ENCODE measurements around the gene MMP15. TPM values are rescaled to one million over a fixed set of nuclear protein-coding genes. Genes with fewer than 3 reads are reported as not detected.

MMP15 gene
- total and polyA plus RNA-seq, 2 donors (not counting 3 experiments of a cell fraction or from before 2014, with no cell fraction given), result 12.6 to 16.0 TPM

DNA sequence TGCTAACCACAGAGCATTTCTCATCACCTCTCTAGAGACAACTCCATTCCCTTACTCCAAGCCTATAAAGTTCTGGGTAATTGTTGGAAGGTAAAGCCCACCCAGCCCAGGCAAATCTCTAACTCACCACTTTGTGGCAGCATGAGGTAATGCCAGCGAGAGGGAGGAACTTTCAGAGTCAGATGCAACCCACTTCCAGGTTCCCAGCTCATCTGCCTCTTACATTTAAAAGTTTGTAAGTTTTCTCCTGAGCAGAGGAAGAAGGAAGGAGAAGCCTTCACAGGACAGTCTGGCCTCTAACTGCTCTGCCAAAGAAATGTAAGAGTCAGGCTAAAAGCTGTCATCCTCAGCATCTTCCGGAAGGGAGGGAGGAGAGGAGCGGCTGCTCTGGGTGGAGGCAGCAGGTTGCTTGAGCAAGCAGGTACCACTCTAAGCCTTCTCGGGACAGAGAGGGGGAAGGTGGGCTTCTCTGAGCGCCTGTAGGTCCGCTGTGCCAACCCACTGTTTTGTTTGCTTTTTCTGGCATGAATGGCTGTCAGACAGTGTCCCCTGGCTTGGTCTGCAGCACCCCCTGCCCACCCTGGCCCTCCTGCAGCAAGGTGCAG lies 26.1 kb upstream of the MMP15 start:
- Histone ChIP-seq H4K20me1 (replicated peaks; ENCODE audit: control insufficient read depth, extremely low read depth, insufficient read depth, low read length) (no peaks in the 10 kb centered on the region), H3K9me3 (replicated peaks; ENCODE audit: control insufficient read depth, insufficient read depth, low read length) (no peaks in the 10 kb centered on the region), H3K36me3 (ENCODE audit: control insufficient read depth in 2 of 2, extremely low read depth in 1 of 2, insufficient read depth in 2 of 2, low read length in 2 of 2) (peaks cover 2 to 14% of the 10 kb centered on the region in 2 experiments), H3K27ac (ENCODE audit: insufficient read depth, low read depth, low read length) (no peak overlapping the region), H3K4me3 (replicated peaks in 1 of 3; ENCODE audit: insufficient read depth in 1 of 3, low read depth in 1 of 3, low read length in 3 of 3) (peak overlapping the region; percentile 25 to 90 (median 38)), H3K9me1 (replicated peaks; ENCODE audit: control insufficient read depth, extremely low read depth, insufficient read depth, low read length) (no peaks in the 10 kb centered on the region), H3K79me2 (ENCODE audit: control insufficient read depth, insufficient read depth, low read length) (peaks cover 4% of the 10 kb centered on the region), H3K4me2 (ENCODE audit: insufficient read depth, low read length) (peak overlapping the region; percentile 53), H3K9ac (replicated peaks; ENCODE audit: extremely low read depth, insufficient read depth, low read length) (peak overlapping the region; percentile 68), H3K27me3 (ENCODE audit: control insufficient read depth in 2 of 2, insufficient read depth in 2 of 2, low read length in 2 of 2) (no peaks in the 10 kb centered on the region), H2AFZ (ENCODE audit: low read depth, low read length) (peak overlapping the region; percentile 2), H3K4me1 (ENCODE audit: control insufficient read depth, extremely low read depth, insufficient read depth, low read length) (peaks cover 23% of the 10 kb centered on the region)
- peak; percentile 75 for FAIRE-seq
- TF ChIP-seq POLR2A (IDR thresholded peaks at IDR 0.05; ENCODE audit: low read depth, low read length) (no peak), MYC (IDR thresholded peaks at IDR 0.05; ENCODE audit: low read depth, low read length) (no peak), FOS (IDR thresholded peaks at IDR 0.05; ENCODE audit: borderline replicate concordance, insufficient read depth, low read length) (no peak), JUN (IDR thresholded peaks at IDR 0.05; ENCODE audit: borderline replicate concordance, insufficient read depth, insufficient read length, low read depth) (no peak), POLR2AphosphoS5 (IDR thresholded peaks at IDR 0.05; ENCODE audit: insufficient read depth, low read depth, low read length) (no peak), EZH2 (IDR thresholded peaks at IDR 0.05; ENCODE audit: borderline replicate concordance, low read depth, low read length, severe bottlenecking) (no peak), GATA2 (IDR thresholded peaks at IDR 0.05; ENCODE audit: insufficient read depth, insufficient read length, low read depth, low read length) (no peak)
- TF ChIP-seq, protein P1, sequence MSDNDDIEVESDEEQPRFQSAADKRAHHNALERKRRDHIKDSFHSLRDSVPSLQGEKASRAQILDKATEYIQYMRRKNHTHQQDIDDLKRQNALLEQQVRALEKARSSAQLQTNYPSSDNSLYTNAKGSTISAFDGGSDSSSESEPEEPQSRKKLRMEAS (IDR thresholded peaks at IDR 0.05; ENCODE audit: insufficient read depth, insufficient read length), result no peak
- TF ChIP-seq, protein P2, sequence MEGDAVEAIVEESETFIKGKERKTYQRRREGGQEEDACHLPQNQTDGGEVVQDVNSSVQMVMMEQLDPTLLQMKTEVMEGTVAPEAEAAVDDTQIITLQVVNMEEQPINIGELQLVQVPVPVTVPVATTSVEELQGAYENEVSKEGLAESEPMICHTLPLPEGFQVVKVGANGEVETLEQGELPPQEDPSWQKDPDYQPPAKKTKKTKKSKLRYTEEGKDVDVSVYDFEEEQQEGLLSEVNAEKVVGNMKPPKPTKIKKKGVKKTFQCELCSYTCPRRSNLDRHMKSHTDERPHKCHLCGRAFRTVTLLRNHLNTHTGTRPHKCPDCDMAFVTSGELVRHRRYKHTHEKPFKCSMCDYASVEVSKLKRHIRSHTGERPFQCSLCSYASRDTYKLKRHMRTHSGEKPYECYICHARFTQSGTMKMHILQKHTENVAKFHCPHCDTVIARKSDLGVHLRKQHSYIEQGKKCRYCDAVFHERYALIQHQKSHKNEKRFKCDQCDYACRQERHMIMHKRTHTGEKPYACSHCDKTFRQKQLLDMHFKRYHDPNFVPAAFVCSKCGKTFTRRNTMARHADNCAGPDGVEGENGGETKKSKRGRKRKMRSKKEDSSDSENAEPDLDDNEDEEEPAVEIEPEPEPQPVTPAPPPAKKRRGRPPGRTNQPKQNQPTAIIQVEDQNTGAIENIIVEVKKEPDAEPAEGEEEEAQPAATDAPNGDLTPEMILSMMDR (IDR thresholded peaks at IDR 0.05; ENCODE audit: extremely low read depth in 1 of 2, insufficient read depth in 1 of 2, low read depth in 1 of 2, low read length in 2 of 2), result no peak
- CTCF ChIA-PET, result interaction anchor here (0.7 to 3.5 kb wide), 14 partner anchors 10 to 423 kb away, joined by 3 to 36 read pairs (median 4); partner anchors contain the start of gene CFAP20
- POLR2A ChIA-PET, result no interaction called here
- dilution Hi-C loops (cut with MboI; ENCODE audit: extremely low pct_ligation_motif_present, low sequenced_read_pairs), result no loop called here
- intact Hi-C loops (cut with micrococcal nuclease), result no loop called here
- DNase-seq (ENCODE audit: low read depth, low spot score), result peak; percentile 25
- BruUV-seq (replicated peaks), result TSS peak; percentile 18

Data from endothelial cell of umbilical vein (primary cell).